ENCODE measurements around the gene CAP2. TPM values are rescaled to one million over a fixed set of nuclear protein-coding genes. Genes with fewer than 3 reads are reported as not detected.
A peak's percentile ranks its signal among the peaks of the same experiment; 100 is the strongest.

Gene CAP2
- total RNA-seq, 1 experiment from 2014 or later: 11.5 TPM

DNA sequence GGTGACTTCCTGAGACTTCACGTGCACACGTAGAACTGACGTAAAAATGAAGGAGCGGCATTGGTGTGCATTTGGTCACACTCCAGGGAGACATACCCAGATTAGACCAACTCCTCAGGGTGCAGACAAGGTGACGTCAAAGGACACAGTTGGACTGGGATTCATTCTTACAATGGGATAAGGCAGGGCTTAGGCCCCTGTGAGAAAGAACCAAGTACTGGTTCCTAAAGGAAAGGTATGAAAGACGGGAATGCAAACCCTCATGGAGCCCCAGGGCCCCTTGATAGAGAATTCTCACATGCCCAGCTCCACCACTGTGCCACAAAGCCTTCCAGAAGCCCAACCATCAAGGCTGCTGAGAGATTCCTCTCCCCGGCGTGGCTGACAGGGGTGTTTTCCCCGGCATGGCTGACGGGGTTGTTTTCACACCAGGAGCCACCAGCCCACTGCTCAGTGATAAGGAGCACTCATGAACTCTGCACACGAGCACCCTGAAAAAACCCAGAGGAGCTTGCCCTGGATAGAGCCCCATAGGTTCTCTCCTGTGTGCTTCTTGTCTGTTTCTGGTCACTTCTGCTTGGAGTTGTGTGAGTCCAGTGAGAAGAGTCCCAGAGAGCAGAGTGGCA is 90.1 kb downstream of the CAP2 start:
- Histone ChIP-seq H3K27ac (ENCODE audit: insufficient read length, low read depth, low read length) (no peak overlapping the region), H2BK120ac (ENCODE audit: low read depth, low read length, poor library complexity, severe bottlenecking) (no peak overlapping the region), H3K9ac (ENCODE audit: extremely low read depth, insufficient read length, low read length) (no peak overlapping the region), H3K23ac (ENCODE audit: insufficient read length, low read depth, low read length) (no peak overlapping the region), H3K79me2 (ENCODE audit: insufficient read depth, low read length) (no peaks in the 10 kb centered on the region), H3K4me1 (ENCODE audit: insufficient read depth, low read length) (no peaks in the 10 kb centered on the region; the same call in 1 of the 2 replicates), H4K5ac (ENCODE audit: insufficient read length, low read depth, low read length) (no peak overlapping the region), H2BK20ac (ENCODE audit: low read depth, low read length, poor library complexity, severe bottlenecking) (no peak overlapping the region), H3K23me2 (ENCODE audit: insufficient read length, low read depth, low read length, poor library complexity, severe bottlenecking) (no peaks in the 10 kb centered on the region), H3K9me3 (ENCODE audit: control insufficient read depth, low read depth, low read length) (no peaks in the 10 kb centered on the region), H3K27me3 (ENCODE audit: insufficient read depth, low read length) (no peaks in the 10 kb centered on the region), H4K91ac (ENCODE audit: insufficient read length, low read depth, low read length) (no peak overlapping the region), H3K4me2 (ENCODE audit: insufficient read depth, insufficient read length, low read length) (no peak overlapping the region), H2AFZ (ENCODE audit: low read length) (no peak overlapping the region), H3T11ph (ENCODE audit: low read length) (no peak overlapping the region), H3K79me1 (ENCODE audit: insufficient read depth, low read depth, low read length, poor library complexity, severe bottlenecking) (no peaks in the 10 kb centered on the region), H4K8ac (replicated peaks; ENCODE audit: insufficient read length, low read depth, low read length) (no peak overlapping the region), H3K4ac (ENCODE audit: low read depth, low read length) (no peak overlapping the region), H3K56ac (ENCODE audit: insufficient read length, low read depth, low read length) (no peak overlapping the region), H3K14ac (ENCODE audit: insufficient read depth, low read length) (no peak overlapping the region), H2BK15ac (ENCODE audit: low read depth, low read length) (no peak overlapping the region), H2BK12ac (ENCODE audit: insufficient read length, low read depth, low read length) (no peak overlapping the region), H2AK5ac (ENCODE audit: insufficient read length, low read length) (no peak overlapping the region), H3K18ac (ENCODE audit: insufficient read length, low read depth, low read length) (no peak overlapping the region), H4K20me1 (ENCODE audit: control insufficient read depth, insufficient read depth, insufficient read length) (no peaks in the 10 kb centered on the region), H2BK5ac (ENCODE audit: insufficient read length, low read length) (no peak overlapping the region)
- H3K27me3 Mint-ChIP-seq (ENCODE audit: low read depth): no peaks in the 10 kb centered on the region
- no peak for DNase-seq
- H3K4me1 Mint-ChIP-seq: peaks cover 13% of the 10 kb centered on the region in 2 experiments
- no peak overlapping the region for H3K4me3 Mint-ChIP-seq
- H3K27ac Mint-ChIP-seq: peak overlapping the region in 1 of 3 experiments; percentile 72; a peak in 1 of 7 replicates
- no peaks in the 10 kb centered on the region; a peak in 1 of 5 replicates for H3K9me3 Mint-ChIP-seq
- peaks cover 2 to 8% (median 3%) of the 10 kb centered on the region in 3 experiments; a peak in 3 of 7 replicates for H3K36me3 Mint-ChIP-seq (ENCODE audit: insufficient read depth in 1 of 3, low read depth in 3 of 3)
- TF ChIP-seq, protein P1, sequence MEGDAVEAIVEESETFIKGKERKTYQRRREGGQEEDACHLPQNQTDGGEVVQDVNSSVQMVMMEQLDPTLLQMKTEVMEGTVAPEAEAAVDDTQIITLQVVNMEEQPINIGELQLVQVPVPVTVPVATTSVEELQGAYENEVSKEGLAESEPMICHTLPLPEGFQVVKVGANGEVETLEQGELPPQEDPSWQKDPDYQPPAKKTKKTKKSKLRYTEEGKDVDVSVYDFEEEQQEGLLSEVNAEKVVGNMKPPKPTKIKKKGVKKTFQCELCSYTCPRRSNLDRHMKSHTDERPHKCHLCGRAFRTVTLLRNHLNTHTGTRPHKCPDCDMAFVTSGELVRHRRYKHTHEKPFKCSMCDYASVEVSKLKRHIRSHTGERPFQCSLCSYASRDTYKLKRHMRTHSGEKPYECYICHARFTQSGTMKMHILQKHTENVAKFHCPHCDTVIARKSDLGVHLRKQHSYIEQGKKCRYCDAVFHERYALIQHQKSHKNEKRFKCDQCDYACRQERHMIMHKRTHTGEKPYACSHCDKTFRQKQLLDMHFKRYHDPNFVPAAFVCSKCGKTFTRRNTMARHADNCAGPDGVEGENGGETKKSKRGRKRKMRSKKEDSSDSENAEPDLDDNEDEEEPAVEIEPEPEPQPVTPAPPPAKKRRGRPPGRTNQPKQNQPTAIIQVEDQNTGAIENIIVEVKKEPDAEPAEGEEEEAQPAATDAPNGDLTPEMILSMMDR (conservative IDR thresholded peaks at IDR 0.05): no peak
- no CpG with 5 or more reads among the region's 11 CpGs for WGBS (ENCODE audit: extremely low coverage, insufficient read length, low lambda C conversion rate)
